Mononuclear cell (primary cell): ENCODE data around the gene PDE6A. TPM values are rescaled to one million over a fixed set of nuclear protein-coding genes. Genes with fewer than 3 reads are reported as not detected.
"Not testable (repeated sequence)": the region's sequence is repeated elsewhere in the genome, so short reads cannot be mapped to it uniquely, and the experiment has no call there.

Source experiments
- H3K27me3 ChIP-seq: 2 replicates; pipeline ENCODE4 v1.6.0; 2011; ENCODE audit warnings: low read length, control low read depth; ENCODE audit not compliant: insufficient read depth
- H3K4me1 ChIP-seq: 2 replicates; pipeline ENCODE4 v1.5.1; 2011; ENCODE audit warnings: mild to moderate bottlenecking, low read length, control low read depth; ENCODE audit not compliant: insufficient read depth
- H3K4me3 ChIP-seq: 2 replicates; pipeline ENCODE4 v1.5.1; 2011; ENCODE audit warnings: mild to moderate bottlenecking, low read length, moderate library complexity
- H3K9me3 ChIP-seq: 2 replicates; pipeline ENCODE4 v1.5.1; 2011; ENCODE audit warnings: low read depth, mild to moderate bottlenecking, control low read depth, low read length
- total RNA-seq: library from RNA; depleted of rRNA; stranded (reverse); fragments of >200 nt; gene quantifications from one replicate; pipeline ENCODE4 v1.2.3, GENCODE V29; 2012

The PDE6A gene
- total RNA-seq, 1 donor: not detected

- Histone ChIP-seq H3K27me3 (no peaks in the 10 kb centered on the region), H3K4me3 (no peak overlapping the region), H3K9me3 (no peaks in the 10 kb centered on the region), H3K4me1 (peaks cover 6% of the 10 kb centered on the region)
Measured at GRCh38 chr5:149901511-149901910, 43.1 kb downstream of the PDE6A start.

GRCh38 chr5:149900390-149900789 is 44.2 kb downstream of the PDE6A start:
- Histone ChIP-seq H3K4me1 (peaks cover 6% of the 10 kb centered on the region), H3K9me3 (no peaks in the 10 kb centered on the region), H3K27me3 (no peaks in the 10 kb centered on the region), H3K4me3 (no peak overlapping the region)

GRCh38 chr5:149898811-149899210 is 45.8 kb downstream of the PDE6A start:
- H3K4me3 ChIP-seq: no peak overlapping the region
- no peaks in the 10 kb centered on the region for H3K9me3 ChIP-seq
- no peaks in the 10 kb centered on the region for H3K27me3 ChIP-seq
- H3K4me1 ChIP-seq: no peaks in the 10 kb centered on the region

GRCh38 chr5:149895416-149896345 is 48.9 kb downstream of the PDE6A start:
- Histone ChIP-seq H3K4me3 (no peak overlapping the region), H3K4me1 (no peaks in the 10 kb centered on the region), H3K27me3 (no peaks in the 10 kb centered on the region), H3K9me3 (no peaks in the 10 kb centered on the region)

- Histone ChIP-seq H3K4me1 (no peaks in the 10 kb centered on the region), H3K27me3 (no peaks in the 10 kb centered on the region), H3K9me3 (no peaks in the 10 kb centered on the region), H3K4me3 (no peak overlapping the region)
Measured at GRCh38 chr5:149894237-149894636, 50.4 kb downstream of the PDE6A start.

GRCh38 chr5:149893403-149893931 is 51.1 kb downstream of the PDE6A start:
- Histone ChIP-seq H3K4me1 (no peaks in the 10 kb centered on the region), H3K4me3 (no peak overlapping the region), H3K9me3 (no peaks in the 10 kb centered on the region), H3K27me3 (no peaks in the 10 kb centered on the region)

GRCh38 chr5:149892594-149892993 is 52.0 kb downstream of the PDE6A start:
- Histone ChIP-seq H3K4me1 (no peaks in the 10 kb centered on the region), H3K27me3 (no peaks in the 10 kb centered on the region), H3K4me3 (no peak overlapping the region), H3K9me3 (no peaks in the 10 kb centered on the region)

- Histone ChIP-seq H3K9me3 (no peaks in the 10 kb centered on the region), H3K27me3 (no peaks in the 10 kb centered on the region), H3K4me1 (no peaks in the 10 kb centered on the region), H3K4me3 (no peak overlapping the region)
Measured at GRCh38 chr5:149888280-149888679, 56.3 kb downstream of the PDE6A start.

GRCh38 chr5:149887622-149888183 is 56.9 kb downstream of the PDE6A start:
- no peaks in the 10 kb centered on the region for H3K4me1 ChIP-seq

GRCh38 chr5:149886692-149887470 is 57.7 kb downstream of the PDE6A start:
- H3K4me1 ChIP-seq: no peaks in the 10 kb centered on the region

More at GRCh38 chr5:149887622-149888183, 56.9 kb downstream of the PDE6A start:
- H3K9me3 ChIP-seq: no peaks in the 10 kb centered on the region
- H3K27me3 ChIP-seq: no peaks in the 10 kb centered on the region
- no peak overlapping the region for H3K4me3 ChIP-seq

GRCh38 chr5:149886060-149886459 is 58.5 kb downstream of the PDE6A start:
- Histone ChIP-seq H3K27me3 (no peaks in the 10 kb centered on the region), H3K4me3 (no peak overlapping the region), H3K4me1 (no peaks in the 10 kb centered on the region), H3K9me3 (no peaks in the 10 kb centered on the region)

More at GRCh38 chr5:149886692-149887470, 57.7 kb downstream of the PDE6A start:
- H3K27me3 ChIP-seq: no peaks in the 10 kb centered on the region
- H3K9me3 ChIP-seq: no peaks in the 10 kb centered on the region
- H3K4me3 ChIP-seq: no peak overlapping the region

- Histone ChIP-seq H3K4me1 (no peaks in the 10 kb centered on the region), H3K9me3 (no peaks in the 10 kb centered on the region), H3K27me3 (no peaks in the 10 kb centered on the region), H3K4me3 (no peak overlapping the region)
Measured at GRCh38 chr5:149885513-149885912, 59.1 kb downstream of the PDE6A start.

GRCh38 chr5:149883550-149883949 is 61.0 kb downstream of the PDE6A start:
- no peak overlapping the region for H3K4me3 ChIP-seq
- no peaks in the 10 kb centered on the region for H3K9me3 ChIP-seq
- no peaks in the 10 kb centered on the region for H3K4me1 ChIP-seq
- no peaks in the 10 kb centered on the region for H3K27me3 ChIP-seq

GRCh38 chr5:149882633-149883032 is 62.0 kb downstream of the PDE6A start:
- H3K4me3 ChIP-seq, H3K9me3 ChIP-seq, H3K4me1 ChIP-seq, H3K27me3 ChIP-seq: not testable (repeated sequence)

- Histone ChIP-seq H3K4me1 (no peaks in the 10 kb centered on the region), H3K4me3 (no peak overlapping the region), H3K9me3 (no peaks in the 10 kb centered on the region), H3K27me3 (no peaks in the 10 kb centered on the region)
Measured at GRCh38 chr5:149881874-149882273, 62.7 kb downstream of the PDE6A start.
